ENCODE measurements around the gene ZNF2. TPM values are rescaled to one million over a fixed set of nuclear protein-coding genes. Genes with fewer than 3 reads are reported as not detected.

ZNF2 gene
- total and polyA plus RNA-seq, 2 of the 13 experiments (the other 11 are each of a cell fraction or from before 2014, with no cell fraction given), result 4.3 to 6.1 TPM

GRCh38 chr2:95165371-95166064 is at the start of gene ZNF2 (continued):
- TF ChIP-seq ZNF569 (CRISPR knock-in tag; IDR thresholded peaks at IDR 0.05; ENCODE audit: borderline replicate concordance), result no peak
- peak; percentile 56; the same call in 1 of the 2 replicates for TF ChIP-seq JDP2 (CRISPR knock-in tag; IDR thresholded peaks at IDR 0.05; ENCODE audit: borderline replicate concordance)
- TF ChIP-seq ZNF276 (CRISPR knock-in tag; IDR thresholded peaks at IDR 0.05; ENCODE audit: low read depth), result no peak
- peak; percentile 49; the same call in 1 of the 2 replicates for TF ChIP-seq SP2 (CRISPR knock-in tag; IDR thresholded peaks at IDR 0.05)
- TF ChIP-seq ZNF816 (CRISPR knock-in tag; IDR thresholded peaks at IDR 0.05; ENCODE audit: borderline replicate concordance), result no peak
- TF ChIP-seq ATF1 (CRISPR knock-in tag; IDR thresholded peaks at IDR 0.05), result peak; percentile 99
- no peak for TF ChIP-seq ATF3 (CRISPR knock-in tag; IDR thresholded peaks at IDR 0.05)
- peak; percentile 99 for TF ChIP-seq HCFC1 (IDR thresholded peaks at IDR 0.05; ENCODE audit: low read depth, low read length)
- peak; percentile 92; the same call in 1 of the 2 replicates for TF ChIP-seq ZBTB3 (CRISPR knock-in tag; IDR thresholded peaks at IDR 0.05; ENCODE audit: borderline replicate concordance, low read depth)
- no peak; a peak in 2 of 4 replicates for TF ChIP-seq ATF4 (CRISPR knock-in tag; IDR thresholded peaks at IDR 0.05)
- TF ChIP-seq ZNF747 (CRISPR knock-in tag; IDR thresholded peaks at IDR 0.05; ENCODE audit: borderline replicate concordance), result peak; percentile 93; the same call in 1 of the 2 replicates
- peak; percentile 64 for TF ChIP-seq FOSL2 (CRISPR knock-in tag; IDR thresholded peaks at IDR 0.05)
- no peak for TF ChIP-seq ZNF660 (CRISPR knock-in tag; IDR thresholded peaks at IDR 0.05; ENCODE audit: borderline replicate concordance, low read depth)
- TF ChIP-seq ZNF326 (CRISPR knock-in tag; IDR thresholded peaks at IDR 0.05; ENCODE audit: borderline replicate concordance), result no peak
- TF ChIP-seq EEA1 (CRISPR knock-in tag; IDR thresholded peaks at IDR 0.05; ENCODE audit: borderline replicate concordance), result peak; percentile 69; the same call in 1 of the 2 replicates
- TF ChIP-seq ZNF225 (CRISPR knock-in tag; IDR thresholded peaks at IDR 0.05), result 0 out of 2 replicates have a peak, but pooled peaks have one; percentile 58
- TF ChIP-seq REPIN1 (CRISPR knock-in tag; IDR thresholded peaks at IDR 0.05; ENCODE audit: borderline replicate concordance, low read depth), result peak; percentile 94
- peak; percentile 99 for TF ChIP-seq THAP11 (CRISPR knock-in tag; IDR thresholded peaks at IDR 0.05)
- peak; percentile 90 for TF ChIP-seq IRF2 (CRISPR knock-in tag; IDR thresholded peaks at IDR 0.05)
- no peak for TF ChIP-seq MAFG (CRISPR knock-in tag; IDR thresholded peaks at IDR 0.05)
- TF ChIP-seq RAD51 (IDR thresholded peaks at IDR 0.05; ENCODE audit: borderline replicate concordance), result no peak
- peak; percentile 94; the same call in 1 of the 2 replicates for TF ChIP-seq ZBTB4 (CRISPR knock-in tag; IDR thresholded peaks at IDR 0.05; ENCODE audit: borderline replicate concordance)
- peak; percentile 97 for TF ChIP-seq CREB1 (IDR thresholded peaks at IDR 0.05)
- peak; percentile 100 for TF ChIP-seq CREB1 (CRISPR knock-in tag; IDR thresholded peaks at IDR 0.05)

Measured in HepG2 (cell line).